Occipital lobe (tissue), 2 donors: ENCODE measurements around the gene ASPSCR1. TPM values are rescaled to one million over a fixed set of nuclear protein-coding genes. Genes with fewer than 3 reads are reported as not detected.

Experiments used
- DNase-seq: peaks from one replicate; lab custom pipeline; 2025; lab: John Stamatoyannopoulos, UW
- total RNA-seq: library from RNA; depleted of rRNA; stranded (reverse); fragments of >200 nt; gene quantifications from one replicate; pipeline ENCODE4 v1.2.3, GENCODE V29; 2014

ASPSCR1 gene
- total RNA-seq, 1 donor from 2014 or later, result 11.1 TPM

DNA sequence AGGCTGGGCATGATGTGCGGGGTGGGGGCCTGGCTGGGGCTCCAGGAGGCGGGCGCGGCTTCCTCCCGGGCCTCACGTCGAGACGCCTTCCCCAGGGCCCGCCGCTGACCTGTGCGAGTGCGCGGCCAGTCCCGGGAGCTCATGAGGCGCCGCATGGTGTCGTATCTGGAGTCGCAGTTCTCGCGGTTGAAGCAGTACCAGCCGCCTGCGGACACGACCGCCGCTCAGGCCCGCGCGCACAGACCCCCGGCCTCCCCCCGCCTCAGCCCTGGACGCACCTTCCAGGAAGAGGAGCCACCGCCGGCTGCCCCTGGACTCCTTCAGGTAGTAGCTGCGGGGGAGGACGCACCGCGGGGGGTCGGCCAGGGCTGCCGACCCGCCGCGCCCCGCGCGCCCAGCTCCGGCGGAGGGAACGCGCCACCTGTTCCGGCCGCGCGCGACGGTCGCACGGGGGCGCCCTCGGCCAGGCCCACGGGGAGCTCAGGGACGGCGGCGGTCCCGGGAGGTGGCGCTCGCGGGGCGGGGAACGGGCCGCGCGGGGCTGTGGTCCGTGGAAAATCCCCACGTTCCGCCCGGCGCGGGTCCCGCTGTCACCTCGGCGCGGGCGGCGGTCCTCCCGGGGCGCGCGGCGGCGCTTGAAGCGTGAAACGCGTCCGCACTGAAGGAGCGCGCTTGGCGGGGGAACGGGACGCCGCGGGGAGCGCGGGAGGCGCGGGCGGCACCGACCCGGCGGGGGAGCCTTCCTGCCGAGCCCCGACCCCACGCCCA lies 17.9 kb upstream of the ASPSCR1 start:
- no peak for DNase-seq

DNA sequence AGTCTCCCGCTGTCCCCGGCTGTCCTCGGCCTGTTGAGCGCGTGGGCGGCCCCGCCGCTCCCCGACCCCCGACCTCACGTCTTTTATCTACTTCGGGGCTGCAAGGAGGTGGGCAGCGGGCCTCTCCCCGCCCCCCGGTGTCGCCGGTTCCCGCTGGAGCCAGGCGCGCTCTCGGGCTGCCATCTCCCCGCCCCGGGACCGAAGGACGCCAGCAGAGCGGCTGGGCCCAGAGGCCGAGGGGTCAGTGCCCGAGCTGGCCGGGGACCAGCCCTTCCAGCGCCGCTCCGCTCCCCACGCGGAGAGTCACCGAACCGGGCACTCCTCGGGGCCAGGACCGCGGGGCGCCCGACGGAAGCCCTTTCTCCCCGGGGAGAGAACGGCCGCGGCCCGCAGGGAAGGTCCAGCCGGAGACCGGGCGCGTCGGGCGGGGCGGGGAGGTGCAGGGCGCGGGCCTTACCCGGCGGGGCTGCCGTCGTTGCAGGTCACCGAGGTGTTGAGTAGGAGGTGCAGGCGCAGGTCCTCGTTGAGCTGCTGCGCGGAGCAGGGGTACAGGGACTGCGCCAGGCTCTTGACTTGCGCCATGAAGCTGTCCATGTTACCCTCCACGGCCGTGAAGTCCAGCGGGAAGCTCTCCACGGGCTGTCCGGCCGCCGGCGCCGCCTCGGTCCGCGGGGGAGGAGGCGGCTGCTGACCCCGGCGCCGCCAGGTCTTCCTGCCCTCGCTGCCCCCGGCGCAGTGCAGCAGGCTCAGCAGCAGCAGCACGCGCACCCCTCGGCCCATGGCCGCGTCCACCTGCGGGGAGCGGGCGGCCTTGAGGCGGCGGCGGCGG lies 17.1 kb upstream of the ASPSCR1 start:
- DNase-seq, result no peak

DNA sequence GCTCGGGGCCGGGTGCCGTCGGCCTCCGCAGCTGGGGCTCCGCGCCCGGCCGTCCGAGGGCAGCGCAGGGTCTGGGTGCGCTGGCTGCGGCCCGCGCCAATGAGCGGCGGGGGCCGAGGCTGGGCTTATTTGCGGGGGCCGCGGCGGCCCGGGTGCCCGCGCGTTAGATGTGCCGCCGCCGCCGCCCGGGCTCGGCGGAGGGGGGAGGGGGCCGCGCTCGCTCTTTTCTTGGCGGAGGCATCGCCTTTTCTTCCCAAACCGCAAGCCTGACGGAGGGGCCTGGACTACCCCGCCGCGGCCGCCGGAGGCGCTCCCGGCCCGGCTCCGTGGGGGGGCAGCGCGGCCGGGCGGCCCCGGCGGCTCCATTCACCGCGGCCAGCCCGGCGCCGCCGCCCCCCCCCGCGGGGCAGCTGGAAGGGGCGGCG lies 16.3 kb upstream of the ASPSCR1 start, which contains the start of gene NOTUM:
NOTUM (minus strand) TSS at position 101 of the 425 bp plus-strand sequence. CDS start 278 bp downstream, outside the sequence.
- no peak for DNase-seq

DNA sequence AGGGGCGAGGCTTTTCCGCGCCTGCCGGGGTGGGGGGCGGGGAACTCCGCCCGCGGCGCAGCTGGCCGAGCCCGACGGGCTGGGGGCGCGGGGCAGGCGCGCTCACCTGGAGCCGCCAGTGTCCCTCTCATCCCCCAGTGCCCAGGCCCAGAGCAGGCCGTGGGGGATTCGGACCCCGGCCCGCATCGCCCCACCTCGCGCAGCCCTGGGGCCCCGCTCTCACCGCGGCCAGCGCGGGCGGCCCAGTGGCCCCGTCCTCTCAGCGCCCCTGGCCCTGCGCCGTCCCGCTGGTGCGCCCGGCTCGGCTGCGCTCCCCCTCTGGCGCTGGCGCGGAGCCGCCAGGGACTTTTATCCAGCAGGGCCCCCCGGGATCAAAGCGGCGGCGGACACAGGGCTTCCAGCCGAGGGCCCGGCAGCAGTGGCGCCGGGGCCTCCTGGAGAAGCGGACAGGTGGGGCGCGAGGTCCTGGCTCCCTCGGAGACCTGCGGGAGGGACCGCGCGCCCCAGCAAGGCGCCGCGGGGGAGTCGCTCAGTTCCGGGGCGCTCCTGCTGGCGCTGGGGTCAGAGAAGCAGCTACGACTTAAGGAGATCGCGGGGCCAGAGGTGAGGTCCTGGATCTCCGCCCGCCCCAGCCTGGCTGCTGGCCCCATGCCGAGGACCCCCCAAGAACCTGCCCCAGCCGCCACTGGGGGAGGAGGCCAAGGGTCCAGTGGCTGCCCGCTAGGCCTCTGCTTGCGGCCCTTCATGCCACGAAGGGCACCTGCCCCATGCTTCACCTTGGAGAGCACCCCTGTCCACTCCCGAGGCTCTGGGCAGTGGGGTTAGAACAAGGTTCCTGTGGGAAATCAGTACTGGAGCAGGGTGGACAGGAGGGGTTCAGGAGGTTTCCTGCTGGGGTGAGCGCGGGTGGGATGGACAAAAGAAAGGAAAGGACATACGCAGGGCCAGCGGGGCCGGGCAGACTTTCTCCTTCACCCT lies 15.6 kb upstream of the ASPSCR1 start:
- no peak for DNase-seq

DNA sequence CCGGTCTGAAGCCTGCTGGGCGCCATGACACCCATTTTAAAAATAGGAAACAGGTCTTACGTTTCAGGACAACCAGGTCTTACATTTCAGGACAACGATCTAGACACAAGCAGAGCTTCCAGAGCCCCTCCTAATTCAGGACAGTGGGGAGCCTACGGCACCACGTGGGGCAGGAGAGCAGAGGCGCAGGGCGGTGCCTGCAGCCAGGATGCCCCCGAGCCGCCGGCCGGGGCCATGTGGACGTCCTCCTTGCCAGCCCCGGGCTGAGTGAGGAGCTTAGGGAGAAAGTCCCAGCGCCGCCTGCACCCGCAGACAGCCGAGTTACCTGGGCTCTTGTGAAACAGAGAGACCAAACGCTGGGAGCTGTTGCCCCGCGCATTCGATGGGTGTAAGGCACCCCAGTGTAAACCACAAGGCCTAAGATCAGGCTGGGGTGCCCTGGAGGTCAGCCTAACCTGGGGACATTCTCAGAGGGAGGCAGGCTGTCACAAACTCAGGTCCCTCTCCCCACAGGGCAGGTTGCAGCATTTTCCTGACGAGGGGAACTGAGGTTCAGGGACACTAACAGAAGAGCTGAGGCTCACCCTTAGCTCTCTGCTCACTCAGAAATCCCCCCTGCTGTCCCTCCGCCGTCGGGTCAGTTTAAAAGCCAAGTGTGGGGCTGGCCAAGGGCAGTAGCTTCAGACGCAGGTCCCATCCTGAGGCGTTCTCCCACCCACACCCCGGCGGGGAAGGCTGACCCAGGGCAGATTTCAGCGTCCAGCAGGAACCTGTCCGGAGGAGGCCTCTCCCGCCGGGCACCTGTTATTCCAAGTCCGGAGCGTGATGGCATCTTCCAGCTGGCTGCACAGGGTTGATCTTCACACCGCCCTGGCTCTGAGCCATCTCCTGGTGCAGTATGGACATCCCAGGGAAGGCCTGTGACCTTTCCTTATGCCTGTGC lies 14.7 kb upstream of the ASPSCR1 start:
- no peak for DNase-seq

DNA sequence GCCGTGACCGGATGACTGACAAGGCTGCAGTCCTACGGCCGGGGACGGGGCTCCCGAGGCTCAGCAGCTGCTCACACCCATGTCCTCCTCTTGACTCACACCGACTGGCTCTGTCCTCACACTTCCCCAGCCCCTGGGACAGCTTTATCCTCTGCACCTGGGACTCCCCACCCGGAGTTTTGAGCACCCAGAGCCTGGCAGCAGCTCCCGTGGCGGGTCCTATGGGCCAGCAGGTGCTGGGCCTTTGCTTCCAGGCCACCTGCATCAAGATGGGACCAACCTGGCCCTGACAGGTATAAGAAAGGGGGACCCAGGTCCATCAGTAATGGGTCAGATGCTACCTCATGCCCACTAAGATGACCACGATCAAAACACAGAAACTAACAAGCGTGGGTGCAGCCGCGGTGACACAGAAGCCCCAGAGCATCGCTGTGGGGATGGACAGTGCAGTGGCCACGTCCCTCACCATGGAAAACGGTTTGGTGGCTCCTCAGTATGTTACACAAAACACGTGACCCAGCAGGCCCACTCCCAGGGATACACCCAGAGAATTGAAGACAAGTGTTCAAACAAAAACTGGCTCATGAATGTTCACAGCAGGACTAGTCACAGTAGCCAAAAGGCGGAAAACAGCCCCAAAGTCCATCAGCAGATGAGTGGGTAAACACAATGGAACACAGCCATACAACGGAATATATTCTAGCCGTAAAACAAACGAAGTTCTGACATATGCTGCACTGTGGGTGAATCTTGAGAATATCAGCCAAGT lies 13.2 kb upstream of the ASPSCR1 start:
- DNase-seq, result no peak

DNA sequence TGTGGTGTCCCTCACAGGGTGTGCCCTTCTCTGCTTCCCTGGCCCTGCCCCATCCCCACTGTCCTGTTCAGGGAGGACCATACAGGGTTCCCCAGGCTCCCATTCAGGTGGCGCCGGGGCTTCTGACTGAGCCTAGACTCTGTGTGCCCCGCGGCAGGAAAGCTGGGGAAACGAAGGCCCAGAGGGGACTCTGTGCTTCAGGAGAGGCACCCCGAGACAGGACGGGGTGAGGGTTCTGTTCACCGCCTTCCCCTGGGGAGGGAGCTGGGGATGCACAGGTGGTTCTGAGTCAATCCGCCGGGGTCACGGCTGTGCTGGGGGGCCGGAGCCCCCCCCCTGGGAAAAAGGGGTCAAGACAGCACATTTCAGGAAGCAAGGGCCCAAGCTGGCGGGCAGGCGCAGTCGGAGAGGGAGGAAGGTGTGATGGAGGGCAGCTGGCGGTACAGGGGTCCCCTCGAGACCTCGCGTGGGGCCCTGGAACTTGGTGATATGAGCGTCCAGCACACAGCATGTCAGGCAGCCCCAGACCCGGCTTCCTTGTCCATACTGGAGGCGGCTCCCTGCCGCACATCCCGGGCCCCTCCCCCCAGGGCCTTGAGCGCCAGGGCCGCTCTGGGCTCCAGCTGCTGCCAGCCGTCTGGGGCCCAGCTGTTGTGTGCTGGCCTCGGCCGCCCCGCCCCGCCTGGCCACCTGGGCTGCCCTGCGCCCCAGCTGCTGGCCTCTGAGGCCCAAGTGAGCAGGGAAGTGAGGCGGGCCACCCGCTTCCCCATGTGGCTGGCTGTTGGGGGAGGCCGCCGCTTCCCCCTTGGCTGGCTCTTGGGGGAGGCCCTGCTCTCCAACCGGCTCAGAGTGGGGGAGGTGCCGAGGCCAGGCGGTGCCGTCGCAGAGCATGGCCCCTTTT lies 10.8 kb upstream of the ASPSCR1 start:
- no peak for DNase-seq

DNA sequence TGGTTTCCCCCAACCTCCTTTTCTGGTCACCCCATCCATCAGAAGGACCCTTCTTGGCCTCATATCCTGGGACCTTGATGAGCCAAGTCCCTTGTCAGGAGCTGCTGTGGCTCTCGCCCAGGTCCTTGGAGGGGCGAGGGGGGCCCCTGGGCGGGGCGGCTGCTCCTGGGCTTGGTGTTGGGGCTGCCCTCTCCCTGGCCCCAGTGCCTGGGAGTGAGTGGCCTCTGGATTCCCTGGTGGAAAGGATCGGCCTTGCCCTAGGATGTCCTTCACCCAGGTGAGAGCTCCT lies 10.2 kb upstream of the ASPSCR1 start:
- DNase-seq, result no peak

DNA sequence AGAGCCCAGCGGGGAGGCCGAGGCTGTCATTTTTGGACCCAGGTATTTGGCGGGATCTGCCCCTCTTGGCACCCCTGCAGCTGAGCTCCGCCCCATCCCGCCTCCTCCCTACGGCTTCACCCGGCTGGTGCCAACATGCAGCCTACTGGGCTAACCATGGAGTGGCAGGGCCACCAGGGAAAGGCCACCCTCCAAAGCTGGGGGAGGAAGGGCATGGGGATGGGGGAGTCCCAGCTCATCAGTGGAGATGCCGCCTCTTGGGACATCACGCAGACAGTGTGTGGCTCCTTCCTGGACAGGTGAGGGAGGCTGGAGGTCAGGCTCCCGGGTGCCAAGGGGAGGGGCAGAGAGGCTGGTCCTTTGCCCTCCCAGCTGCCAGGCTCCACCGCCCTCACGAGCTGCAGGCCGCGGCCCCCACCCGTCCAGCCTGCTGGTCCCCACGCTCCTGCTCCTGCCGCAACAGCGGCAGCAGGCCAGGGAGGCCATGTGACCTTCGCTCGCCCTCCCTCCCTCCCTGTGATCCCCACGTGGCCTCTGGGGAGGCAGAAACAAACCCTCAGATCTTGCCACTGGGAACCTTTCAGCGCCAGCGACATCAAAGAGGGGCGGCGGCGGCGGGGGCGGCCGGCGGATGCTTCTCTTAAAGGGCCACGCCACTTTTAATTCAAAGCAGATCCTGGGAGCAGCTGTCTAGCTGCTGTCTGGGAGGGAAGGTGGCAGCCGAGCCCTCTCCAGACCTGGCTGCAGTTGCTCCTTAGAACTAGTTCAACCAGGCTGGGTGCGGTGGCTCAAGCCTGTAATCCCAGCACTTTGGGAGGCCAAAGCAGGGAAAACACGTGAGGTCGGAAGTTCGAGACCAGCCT lies 9.7 kb upstream of the ASPSCR1 start:
- peak; percentile 80 for DNase-seq

DNA sequence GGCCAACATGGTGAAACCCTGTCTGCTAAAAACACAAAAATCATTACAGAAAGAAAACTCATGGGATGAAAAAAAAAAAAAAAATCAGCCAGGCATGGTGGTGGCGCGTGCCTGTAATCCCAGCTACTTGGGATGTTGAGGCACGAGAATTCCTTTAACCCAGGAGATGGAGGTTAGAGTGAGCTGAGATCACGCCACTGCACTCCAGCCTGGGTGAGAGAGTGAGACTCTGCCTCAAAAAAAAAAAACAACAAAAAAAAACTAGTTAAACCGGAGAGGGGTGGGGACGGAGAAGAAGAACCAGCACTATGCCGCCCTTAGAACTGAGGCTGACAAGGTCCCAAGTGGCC lies 9.1 kb upstream of the ASPSCR1 start:
- no peak for DNase-seq

DNA sequence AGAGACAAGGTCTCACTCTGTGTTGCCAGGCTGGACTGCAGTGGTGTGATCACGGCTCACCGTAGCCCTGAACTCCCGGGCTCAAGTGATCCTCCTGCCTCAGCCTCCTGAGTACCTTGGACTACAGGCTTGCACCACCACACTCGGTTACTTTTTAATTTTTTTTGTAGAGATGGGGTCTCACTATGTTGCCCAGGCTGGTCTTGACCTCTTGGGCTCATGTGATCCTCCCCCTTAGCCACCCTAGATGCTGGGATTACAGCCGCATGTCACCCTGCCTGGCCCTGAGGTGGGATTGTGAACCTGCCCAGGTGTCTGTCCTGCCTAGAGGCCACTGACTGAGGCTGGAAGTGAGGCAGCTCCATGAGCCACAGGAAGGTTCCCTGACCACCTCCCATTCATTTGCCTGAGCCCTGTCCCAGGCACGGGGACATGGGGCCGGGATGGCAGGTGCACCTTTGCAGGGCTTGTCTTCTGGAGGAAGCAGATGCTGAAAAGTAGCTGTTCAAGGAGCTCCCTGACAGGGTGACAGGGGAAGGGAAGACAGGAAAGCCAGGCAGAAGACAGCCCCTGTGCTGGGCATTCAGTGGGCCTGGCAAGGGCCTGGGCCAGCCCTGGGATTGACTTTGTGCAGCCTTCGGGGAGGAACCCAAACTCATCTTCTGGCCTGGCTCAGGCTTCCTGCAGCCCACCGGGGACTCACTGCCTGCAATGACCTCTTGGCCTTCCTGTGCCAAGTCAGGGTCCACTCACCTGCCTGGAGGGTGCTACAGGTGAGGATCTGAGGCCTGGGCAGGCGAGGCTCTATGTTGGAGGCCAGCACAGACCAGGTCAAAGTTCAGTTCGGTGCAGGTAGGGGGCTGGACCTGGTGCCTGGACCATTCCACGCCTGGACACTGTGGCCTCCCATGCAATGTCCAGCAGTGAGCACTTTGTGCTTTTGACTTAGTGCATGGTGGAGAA lies 8.3 kb upstream of the ASPSCR1 start:
- DNase-seq, result no peak

DNA sequence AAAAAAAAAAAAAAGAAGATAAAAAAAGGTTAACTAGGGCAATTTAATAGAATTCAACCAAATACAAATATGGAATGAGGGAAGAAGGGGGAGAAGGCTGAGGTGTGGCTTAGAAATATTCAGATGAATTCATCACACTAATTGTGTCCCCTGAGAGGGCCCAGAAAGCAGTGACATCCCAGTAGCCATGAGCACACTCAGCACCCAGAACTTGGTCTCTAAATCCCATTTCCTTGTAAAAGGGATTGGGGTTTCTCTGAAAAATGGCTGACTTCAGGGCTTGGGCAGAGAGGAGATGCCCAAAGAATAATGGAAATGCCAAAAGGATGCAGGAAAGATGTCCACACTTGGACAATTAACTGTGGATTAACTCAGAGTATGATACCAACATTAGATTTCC lies 4.0 kb upstream of the ASPSCR1 start:
- DNase-seq, result no peak

DNA sequence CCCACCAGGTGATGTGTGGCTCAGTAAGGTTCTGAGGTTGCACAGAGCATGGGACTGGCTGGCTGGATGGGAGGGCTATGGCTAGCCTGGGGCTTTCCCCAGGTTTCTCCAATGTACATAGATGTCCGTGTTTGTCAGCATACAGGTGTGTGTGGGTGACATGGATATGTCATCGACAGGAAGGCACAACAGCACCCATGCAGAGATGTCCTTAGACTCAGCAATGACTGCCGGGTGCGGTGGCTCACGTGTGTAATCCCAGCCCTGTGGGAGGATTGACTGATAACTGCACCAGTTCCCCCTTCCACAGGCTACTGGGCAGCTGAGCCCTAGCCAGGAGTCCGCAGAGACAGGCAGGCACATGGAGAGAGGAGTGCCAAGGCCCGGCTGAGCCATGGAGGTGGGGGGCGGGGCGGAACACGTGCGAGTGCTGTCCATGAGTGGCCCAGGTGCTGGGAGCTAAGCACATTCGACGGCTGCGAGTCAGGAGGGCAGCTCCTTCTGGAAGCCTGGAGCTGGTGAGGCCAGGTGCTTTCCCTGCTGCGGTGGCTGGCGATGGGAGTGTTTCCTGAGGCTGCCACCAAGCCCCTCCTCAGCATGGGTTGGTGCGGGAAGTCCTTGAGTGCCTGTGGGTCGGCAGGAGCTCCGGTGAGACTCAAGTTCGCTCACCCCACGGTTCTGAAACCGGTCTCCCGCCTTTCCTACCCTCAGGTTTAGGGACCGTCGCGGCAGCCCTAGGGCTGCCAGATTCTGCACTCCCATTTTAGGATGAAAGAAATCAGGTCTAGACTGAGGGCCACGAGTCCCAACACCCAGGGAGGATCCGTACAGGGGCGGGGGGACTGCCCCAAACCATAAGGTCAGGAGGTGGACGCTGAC lies 858 bp upstream of the ASPSCR1 start:
- DNase-seq, result no peak

DNA sequence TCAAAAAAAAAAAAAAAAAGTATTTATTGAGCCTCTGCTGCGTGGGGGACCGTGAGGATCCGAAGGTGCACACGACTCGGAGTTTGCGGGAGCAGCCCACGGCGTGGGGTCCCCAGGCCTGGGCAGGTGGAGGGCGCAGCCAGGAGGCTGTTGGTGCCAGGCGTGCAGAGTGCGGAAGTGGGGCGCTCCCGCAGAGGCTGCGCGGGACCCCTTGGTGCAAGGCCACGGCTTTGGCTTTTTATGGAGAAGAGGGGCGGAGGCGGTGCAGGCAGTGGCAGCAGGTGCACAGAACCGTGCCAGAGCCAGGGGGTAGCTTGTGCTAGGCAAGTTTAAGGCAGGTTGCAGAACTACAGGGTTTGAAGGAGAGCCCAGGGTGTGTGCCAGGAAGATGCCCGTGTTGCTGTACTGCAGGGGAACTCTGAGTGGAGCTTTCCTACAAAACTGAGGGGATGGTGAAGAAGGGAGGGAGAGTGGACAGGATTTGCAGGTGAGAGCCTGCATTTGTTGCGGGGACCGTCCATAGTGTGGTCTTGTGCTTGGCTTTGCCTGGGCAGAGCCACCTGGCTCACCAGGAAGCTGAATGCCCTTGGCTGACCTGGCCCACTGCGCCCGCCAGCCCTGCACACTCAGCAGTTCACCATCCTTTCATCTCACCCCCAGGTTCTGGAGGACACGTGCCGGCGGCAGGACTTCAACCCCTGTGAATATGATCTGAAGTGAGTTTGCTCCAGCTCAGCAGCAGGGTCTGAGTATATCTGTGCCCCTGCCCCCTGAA lies 1.3 kb downstream of the ASPSCR1 start:
- no peak for DNase-seq

DNA sequence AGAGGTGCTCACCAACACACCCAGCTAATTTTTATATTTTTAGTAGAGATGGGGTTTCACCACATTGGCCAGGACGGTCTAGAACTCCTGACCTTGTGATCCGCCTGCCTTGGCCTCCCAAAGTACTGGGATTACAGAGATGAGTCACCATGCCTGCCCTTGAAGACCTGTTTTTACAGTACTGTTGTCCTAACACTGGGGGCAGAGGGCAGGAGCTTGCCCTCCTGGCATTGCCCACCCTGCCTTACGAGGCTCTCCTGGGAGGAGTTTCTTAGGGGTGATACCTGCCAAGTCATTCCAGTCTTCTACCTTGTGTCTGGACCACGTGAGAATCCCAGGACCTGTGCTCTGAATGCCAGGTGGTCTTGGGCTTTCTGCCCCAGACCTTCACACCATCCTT lies 2.7 kb downstream of the ASPSCR1 start:
- no peak for DNase-seq
